HG03571 (cell line): ENCODE results near the gene ATP8B4.
A peak's percentile ranks its signal among the peaks of the same experiment; 100 is the strongest.
"Not testable (repeated sequence)": the region's sequence is repeated elsewhere in the genome, so short reads cannot be mapped to it uniquely, and the experiment has no call there.

Experiments used
- ATAC-seq: cut with Tn5 transposase; IDR thresholded peaks from one replicate; pipeline ENCODE4 v1.9.1; 2021; ENCODE audit not compliant: unreplicated experiment

Gene ATP8B4

DNA sequence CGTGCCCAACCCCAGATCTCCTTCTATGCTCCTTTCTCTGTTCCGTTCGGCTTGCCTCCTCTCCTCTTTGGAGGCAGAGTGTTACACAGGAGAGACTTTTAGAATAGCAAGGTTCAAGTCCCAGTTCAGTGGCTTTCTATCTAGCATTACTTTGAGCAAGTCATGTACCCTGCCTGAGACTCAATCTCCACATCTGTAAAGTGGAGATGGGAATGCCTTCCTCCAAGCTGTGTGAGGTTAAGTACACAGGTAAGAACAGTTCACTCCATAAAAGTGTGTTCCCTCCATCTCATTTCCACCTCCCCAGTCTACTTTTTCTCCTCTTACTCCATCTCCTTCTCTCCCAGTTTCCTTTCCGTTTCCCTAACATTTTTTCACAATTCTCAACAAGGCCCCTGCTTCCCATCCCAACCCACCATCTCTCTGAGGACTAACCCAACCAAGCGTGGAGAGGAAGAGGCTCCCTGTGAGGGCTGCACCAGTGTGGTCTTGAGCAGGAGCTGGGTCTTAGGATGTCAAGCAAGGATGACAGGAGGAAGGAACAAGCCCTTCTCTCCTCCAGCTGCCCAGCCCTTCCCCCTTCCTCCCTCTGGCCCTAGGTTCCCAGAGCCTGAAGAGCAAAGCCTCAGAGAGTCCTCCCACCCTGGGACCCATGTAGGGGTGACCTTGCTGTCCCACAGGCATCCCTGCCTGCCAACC, 6.4 kb downstream of the ATP8B4 start:
- ATAC-seq: no peak

DNA sequence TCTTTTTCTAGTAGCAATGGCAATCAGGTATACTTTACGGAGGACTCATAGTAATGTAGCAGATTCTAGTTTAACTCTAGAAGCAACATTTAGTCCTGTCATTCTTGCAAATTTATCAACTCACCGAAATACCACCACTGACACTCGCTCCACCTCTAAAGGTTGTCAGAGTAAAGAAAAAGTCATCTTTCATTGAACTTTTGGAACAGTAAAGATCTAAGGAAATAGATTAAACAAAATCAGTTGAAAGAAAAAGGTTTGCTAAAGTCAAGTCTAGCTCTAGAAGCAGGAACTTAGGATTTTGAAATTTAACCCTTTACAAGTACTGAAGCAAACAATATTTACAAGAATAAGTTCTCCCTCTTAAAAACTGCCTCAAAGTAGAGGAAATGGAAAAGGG, 8.7 kb downstream of the ATP8B4 start:
- ATAC-seq: no peak

DNA sequence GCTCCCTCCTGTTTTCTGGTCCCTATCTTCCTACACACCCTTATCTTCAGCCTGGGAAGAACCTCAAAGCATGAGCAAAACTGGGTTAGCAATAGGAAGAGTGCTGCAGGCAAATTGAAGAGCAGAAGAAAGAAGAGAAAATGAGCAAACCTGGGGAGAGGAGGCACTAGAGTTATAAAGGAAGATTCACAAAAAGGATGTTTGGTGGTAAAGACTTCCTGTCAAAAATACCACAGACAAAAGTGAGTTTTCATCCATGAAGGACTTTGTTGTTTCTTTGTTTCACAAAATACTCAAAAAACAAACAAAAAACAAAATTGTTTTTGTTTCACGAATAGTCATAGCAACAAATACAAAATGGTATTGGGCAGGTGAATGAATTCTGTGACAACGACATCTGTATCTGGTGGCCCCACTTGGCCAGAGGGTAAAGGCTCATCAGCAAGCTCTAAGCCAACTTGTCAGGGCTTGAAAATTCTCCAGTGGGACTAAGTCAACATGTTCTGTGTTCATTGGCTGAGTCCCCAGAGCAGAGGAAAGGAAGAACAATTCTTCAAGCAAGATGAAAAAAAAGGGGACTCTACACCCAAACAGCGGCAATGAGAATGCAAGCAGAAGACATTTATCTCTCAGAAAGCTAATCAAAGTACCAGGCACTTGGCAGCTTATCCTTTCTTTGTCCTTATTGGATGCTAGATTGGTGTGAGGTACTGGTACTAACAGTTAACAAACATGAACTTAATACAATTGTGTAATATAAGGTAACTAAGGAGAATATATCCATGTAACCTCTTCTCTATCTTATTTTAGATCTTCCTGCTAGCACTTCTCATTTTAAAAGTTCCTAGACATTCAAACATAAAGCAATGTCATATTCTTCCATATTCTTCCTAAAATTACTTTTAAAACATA, 9.7 kb downstream of the ATP8B4 start:
- ATAC-seq: no peak

DNA sequence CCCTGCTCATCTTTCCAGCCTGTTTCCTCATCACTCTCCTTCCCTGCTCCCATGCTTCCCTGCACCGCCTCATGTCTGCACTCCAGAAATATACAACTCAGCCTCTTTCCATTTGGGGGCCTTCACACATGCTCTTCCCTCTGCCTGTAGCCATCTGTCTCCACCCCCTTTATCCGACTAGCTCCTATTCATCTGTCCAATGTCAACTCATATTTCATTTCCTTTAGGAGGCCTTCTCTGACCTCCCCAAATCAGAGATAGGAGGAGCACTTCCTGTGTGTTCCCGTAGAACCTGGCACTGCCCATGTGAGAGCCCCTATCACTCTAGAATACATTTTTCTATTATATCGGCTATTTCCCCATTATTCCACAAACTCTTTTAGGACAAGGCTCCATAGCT, 10.6 kb downstream of the ATP8B4 start:
- ATAC-seq: no peak

DNA sequence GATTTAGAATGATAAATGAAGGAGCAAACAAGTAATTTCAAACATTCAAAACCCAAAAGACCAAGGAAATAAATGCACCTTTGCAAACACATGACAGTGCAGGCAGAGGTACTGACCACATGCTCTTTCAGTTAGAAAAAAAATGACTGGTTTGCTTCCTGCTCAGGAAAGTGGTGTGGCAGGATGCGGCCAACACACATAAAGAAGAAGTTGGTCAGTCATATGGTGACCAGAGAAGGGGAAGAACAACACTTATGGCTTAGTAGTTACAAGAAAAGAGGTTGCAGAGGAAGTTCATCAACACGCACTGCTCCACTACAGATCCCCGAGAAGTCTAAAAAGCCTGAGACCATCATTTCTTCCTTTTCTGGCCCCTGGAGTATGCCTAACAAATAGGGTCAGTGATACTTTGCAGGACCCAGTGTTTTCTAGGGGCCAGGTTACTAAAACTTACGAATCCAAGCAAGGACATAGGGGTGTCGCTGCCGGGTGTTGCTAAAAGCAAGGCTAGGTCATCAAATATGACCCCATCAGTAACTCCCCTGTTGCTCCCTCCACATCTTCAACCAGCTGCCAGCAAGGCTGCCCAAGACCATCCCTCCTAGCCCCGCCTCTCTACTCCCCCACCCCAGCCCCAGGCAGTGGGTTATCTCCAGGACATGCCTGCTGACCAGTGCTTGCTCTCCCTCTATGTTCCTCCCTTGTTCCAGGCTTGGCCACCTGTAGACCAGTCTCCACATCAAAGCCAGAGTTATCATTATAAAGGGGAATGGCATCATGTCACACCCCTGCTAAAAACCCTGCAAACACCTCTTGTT, 11.2 kb downstream of the ATP8B4 start:
- peak; percentile 95 for ATAC-seq

DNA sequence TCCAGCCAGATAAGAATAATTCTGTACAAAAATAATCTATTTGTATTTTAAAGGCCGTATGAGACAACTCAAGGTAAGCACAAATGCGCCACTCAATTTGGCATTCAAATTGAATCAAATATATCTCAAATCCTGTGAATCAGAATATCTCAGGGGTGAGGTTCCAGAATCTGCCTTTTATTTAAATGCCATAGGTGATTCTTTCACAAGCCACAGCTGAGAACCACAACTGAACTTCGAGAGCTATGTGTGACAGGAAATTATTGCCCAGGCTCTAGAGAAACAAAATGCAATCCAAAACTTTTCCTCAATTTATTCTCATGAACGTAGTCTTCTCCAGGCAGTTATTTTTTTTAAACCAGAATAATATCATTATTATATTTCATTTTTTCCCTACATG, 11.9 kb downstream of the ATP8B4 start:
- no peak for ATAC-seq

DNA sequence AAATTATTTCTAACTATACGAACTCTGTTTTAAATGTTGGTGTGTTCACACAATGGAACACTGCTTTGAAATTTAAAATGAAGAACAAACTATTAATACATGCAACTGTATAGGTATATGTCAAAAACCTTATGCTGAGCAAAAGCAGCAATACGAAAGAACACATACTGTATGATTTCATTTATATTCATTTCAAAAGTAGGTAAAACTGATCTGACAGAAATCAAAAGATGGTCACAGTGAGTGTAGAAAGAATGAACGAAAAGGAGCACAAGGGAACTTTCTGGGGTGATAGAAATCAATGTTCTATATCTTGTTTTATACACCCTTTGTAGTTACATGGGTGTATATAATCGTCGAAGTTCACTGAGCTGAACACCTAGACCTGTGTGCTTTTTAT, 12.6 kb downstream of the ATP8B4 start:
- ATAC-seq: no peak

DNA sequence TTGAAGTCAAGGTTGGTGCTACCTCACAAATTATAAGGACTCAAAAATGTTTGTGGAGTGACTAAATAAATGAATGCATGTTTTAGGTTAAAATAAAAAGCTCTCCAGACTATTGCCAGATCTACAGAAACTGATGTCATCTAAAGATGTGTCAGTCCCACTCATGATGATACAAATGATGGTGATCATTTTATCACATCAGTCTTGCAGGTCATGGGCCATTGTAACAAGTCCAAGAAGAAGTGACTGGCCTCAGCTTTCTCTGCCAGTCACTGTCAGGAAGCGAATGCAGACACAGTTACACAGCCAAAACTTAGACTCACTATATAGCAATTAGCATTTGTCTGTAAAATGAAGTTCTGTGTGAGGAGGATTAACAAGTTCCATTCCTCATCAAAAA, 18.5 kb downstream of the ATP8B4 start:
- no peak for ATAC-seq

DNA sequence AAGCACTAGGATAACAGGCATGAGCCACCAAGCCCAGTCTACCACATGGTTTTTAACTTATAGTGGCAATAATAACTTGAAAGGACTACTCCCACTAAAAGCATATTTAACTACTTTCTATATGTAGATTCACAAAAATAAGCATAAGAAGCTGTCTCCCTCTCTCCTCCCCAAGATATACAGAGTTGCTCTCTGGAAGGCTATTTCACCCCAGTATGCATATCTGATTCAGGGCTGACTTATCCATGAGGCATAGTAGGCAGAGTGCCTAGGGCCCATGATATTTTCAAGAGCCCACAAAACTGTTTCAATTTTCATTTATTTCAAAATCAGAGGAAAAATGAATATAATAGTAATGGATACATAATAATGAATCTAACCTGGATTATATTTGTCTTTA, 20.5 kb downstream of the ATP8B4 start:
- no peak for ATAC-seq

DNA sequence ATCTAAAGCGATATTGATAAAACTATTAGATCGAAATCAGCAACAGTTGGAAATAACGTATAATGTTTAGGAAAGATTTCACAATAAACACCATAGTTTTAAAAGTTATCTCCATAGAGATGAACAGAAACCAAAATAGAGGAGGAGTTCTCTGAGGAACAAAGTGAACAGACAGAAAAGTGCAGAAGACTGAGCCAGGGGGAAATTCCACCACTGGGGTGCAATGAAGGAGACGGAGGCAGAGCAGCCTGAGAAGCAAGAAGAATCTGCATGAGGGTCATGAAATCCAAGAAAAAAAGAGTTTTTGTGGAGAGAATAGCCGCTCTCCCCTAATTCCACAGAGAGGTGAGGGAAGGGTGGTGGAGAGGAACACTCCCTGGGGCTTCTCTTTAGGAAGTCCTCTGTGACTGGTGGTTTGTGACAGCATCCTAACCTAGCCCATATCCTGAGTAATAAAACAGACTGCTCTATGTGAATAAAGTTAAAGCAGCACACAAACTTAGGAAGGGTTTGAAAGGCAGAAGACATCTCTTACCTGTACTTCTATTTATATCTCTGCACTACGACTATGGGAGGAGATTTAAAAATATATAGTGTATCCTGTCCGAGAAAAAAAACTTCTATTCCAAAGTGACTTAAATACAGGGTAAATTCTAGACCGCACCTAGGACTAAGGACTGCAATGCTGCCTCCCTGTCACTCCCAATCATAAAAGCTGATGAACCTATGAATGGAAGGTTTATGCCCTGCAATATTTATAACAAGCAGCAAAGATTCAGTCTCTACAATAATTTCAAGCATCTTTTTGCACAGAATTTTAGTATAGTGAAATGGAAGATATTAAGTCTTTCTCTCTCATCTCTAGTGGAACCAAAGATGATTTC, 22.9 kb downstream of the ATP8B4 start:
- ATAC-seq: no peak

DNA sequence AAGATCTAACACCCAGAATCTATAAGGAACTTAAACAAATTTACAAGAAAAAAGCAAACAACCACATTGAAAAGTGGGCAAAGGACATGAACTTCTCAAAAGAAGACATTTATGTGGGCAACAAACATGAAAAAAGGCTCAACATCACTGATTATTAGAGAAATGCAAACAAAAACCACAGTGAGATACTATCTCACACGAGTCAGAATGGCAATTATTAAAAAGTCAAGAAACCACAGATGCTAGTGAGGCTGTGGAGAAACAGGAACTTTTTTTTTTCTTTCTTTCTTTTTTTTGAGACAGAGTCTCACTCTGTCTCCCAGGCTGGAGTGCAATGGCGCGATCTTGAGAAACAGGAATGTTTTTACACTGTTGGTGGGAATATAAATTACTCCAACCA, 29.6 kb downstream of the ATP8B4 start:
- not testable (repeated sequence) for ATAC-seq

DNA sequence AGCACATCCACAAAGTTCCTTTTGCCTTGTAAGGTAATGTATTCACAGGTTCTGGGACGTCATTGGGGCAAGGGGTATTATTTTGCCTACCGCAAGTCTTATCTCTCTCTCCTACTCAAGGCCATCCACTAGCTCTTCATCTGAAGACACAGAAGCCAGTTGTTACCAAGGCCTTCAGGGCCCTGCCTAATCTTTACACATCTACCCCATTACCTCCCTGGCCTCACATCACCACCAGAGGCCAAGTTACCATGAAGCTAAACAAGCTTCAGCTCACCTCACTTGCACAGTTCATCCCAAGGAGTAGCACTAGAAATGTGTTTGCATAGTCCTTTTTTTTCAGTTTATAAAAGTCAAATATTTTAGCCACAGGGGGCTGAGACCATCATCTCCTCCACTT, 34.1 kb downstream of the ATP8B4 start:
- no peak for ATAC-seq

DNA sequence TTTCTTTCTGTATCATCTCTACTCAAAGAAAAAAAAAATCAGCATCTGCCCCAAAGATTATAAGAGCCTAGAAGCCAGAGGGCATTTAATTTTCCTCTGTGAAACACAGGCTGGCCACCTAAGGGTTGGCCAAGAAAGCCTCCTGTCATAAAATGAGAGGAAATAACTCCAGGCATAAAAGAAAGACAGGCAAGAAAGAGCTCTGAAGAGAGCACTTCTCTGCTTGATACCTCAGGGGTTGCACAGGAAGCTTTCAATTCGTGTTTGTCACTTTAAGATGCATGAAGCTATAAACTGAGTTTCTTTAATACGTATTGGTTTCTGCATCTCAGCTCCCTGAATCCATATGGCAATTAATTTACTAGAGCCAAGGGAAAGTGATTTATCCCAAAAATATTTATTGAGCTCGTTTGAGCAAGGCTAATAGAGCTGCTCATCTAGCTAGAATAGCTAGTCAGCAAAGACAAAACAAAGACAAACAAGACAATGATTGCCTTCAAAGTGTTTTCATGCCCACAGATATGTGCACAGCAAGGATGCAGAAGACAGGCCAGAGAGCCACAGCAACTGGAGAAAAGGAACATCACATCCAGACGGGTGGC, 35.5 kb downstream of the ATP8B4 start:
- no peak for ATAC-seq

DNA sequence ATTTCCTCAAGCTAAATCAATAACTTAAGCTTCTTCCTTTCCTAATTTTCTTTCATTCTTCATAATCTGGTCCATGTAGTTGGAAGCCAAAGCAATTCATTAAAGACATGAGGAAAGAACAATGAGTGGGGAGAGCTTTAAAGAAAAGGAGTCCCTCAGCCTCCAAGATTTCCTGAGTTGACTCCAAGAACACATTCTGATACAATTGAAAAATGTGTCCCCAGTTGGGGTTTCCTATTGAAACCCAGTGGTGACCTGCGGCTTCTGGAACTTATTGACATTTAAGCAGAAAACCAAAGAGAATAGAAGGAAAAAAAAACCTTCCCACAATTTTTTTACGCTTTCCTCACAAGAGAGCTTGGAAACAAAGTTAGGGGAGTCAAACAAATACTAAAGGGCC, 37.0 kb downstream of the ATP8B4 start:
- no peak for ATAC-seq

DNA sequence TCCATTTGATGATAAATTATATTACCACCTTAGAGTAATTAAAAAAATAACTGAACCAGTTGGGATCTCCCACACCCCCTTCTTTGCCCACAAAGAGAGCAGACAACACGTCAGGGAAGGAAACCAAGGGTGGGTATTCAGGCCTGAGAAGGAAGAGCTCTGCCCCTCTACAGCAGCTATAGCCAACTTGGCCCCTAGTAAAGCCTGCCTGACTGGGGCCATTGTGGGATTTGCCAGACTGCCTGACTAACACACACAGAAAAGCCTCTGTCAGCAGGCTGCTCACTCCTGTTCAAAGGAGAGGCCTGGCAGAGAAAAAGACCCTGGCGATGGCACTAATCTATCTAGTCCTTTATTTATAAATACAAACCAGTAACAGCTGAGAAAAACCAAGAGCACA, 41.4 kb downstream of the ATP8B4 start:
- ATAC-seq: no peak

DNA sequence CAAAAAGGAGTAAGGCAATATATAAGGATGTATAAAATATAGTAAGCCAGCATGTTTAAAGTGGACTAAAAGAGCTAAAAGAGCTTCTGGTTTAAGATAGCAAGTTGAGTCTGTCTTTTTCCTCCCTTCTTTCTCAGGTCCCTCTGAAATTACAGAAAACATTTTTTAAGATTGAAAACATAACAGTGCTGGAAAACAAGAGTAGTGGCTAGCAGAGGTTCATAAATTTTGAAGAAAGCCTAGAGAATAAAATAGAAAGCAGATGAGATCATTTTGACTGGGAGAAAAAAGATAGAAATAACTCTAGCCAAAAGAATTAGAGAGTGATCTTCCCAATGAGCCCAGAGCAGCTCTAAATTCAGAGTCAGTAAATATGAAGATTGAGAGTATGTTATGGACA, 41.9 kb downstream of the ATP8B4 start:
- ATAC-seq: no peak

DNA sequence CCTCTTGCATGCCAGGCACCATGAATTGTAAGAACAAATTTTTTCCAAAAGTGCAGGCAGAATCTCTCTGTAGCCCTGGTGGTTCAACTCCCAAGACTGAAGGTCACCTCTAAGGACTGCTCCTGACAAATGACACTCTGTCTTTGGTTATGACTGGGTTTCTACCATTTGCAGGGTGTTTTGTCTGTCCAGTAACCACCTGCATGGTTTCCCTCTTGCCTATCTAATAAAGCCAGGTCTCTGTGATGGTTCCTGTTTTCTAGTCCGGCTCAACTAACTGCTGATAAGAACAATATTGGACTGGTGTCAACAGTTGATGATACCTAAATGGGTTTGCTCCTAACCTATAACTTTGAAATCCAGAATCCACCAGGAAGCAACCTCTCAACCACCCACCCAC, 43.7 kb downstream of the ATP8B4 start:
- ATAC-seq: no peak

DNA sequence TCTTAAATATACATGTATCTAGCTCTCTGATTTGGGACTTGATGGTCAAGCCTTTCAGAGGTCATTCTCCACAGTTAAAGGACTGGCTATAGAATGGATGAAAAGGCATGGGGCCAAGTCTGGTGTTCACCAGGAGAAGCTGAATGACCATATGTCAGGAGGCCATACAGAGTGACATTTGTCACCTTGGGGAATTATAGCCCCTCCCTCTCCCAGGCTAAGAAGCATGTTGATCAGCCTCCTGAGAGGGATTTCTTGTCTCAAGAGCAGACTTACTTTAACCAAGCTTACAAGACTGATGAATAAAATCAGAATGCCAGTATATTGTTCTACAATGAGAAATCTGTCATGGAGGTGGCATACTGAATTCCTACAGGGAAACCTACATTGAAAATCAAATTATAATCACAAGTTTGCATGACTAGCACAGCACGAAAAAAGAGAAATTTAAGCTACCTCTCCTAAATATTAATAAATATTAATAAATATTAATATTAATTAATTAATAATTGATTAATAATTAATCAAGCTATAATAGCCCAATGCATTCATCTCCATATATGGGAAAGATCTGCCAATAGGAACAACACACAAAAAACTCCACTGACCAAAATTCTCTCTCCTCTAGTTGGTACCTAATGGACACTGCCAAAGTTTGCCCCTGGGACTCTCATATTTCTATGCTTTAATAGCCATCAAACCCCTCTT, 47.3 kb downstream of the ATP8B4 start:
- no peak for ATAC-seq

DNA sequence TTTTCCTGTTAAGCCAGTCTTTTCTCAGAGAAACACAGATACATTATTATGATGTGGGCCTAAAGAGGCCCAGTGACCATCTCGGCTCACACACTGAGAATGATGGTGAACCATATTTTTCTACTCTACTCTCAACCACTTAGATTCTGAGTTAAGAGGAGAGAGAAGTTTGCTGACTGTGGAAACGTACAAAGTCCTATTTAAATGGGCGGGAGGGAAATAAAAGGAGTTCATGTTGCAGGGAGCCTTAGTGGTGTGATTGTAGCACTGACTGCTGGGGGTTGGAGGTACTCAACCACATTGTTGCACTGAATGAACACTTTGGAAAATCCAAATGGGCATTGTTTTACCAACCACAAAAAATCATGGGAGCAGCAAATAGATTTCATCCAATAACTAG, 51.0 kb downstream of the ATP8B4 start:
- ATAC-seq: no peak

DNA sequence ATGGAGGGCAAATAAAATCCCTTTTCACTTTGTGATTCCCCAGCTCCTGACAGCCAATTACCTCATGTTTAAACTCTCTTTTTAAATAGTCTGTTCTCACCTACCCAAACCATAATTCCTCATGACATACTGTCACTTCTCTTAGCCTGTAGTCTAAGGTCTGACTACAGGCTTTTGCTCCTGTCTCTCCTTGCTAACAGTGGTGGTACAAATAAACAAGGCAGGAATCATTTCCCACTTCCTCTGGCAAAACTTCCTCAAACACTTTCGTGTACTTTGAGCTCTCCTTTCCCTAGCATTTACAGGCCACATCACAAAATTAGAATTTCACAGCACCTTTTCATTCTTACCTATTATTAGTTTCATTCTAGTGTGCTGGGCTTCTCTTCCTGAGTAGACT, 51.8 kb downstream of the ATP8B4 start:
- ATAC-seq: no peak
